Esophagus (tissue), 2 donors: Measurements from ENCODE around the gene HPS1. TPM values are rescaled to one million over a fixed set of nuclear protein-coding genes. Genes with fewer than 3 reads are reported as not detected.

ENCODE experiments used
- H3K27ac ChIP-seq, 2 donors: one replicate each; pipeline ENCODE4 v1.5.1; 2013; ENCODE audit warnings: low read depth in 2 of 2, mild to moderate bottlenecking in 2 of 2, inconsistent platforms in 1 of 2, low read length in 1 of 2, moderate library complexity in 1 of 2
- H3K27me3 ChIP-seq, 2 donors: one replicate each; pipeline ENCODE4 v1.6.1; 2013; ENCODE audit warnings: low read length in 2 of 2, control low read depth in 1 of 2, mild to moderate bottlenecking in 1 of 2; ENCODE audit not compliant: insufficient read depth in 2 of 2, control insufficient read depth in 1 of 2
- H3K36me3 ChIP-seq, 2 donors: one replicate each; pipeline ENCODE4 v1.6.1; 2013; ENCODE audit warnings: low read length in 1 of 2; ENCODE audit not compliant: control insufficient read depth in 2 of 2, insufficient read depth in 2 of 2
- H3K4me1 ChIP-seq, 2 donors: one replicate each; pipeline ENCODE4 v1.6.1; 2013; ENCODE audit warnings: low read length in 1 of 2; ENCODE audit not compliant: control insufficient read depth in 2 of 2, insufficient read depth in 2 of 2
- H3K4me3 ChIP-seq, 2 donors: one replicate each; pipeline ENCODE4 v1.5.1; 2013; ENCODE audit warnings: low read length in 2 of 2, mild to moderate bottlenecking in 2 of 2, low read depth in 1 of 2, moderate library complexity in 1 of 2
- H3K9me3 ChIP-seq, 2 donors: one replicate each; pipeline ENCODE4 v1.6.1; 2013; ENCODE audit warnings: mild to moderate bottlenecking in 2 of 2, low read depth in 1 of 2, low read length in 1 of 2, moderate library complexity in 1 of 2; ENCODE audit not compliant: control insufficient read depth in 2 of 2, insufficient read depth in 1 of 2
- WGBS, 2 donors: extraction: QIAGEN DNeasy Blood & Tissue Kit; methylation state at CpG; one replicate each; pipeline ENCODE4 v1.1.7; 2013; 5-methylcytosine and 5-hydroxymethylcytosine counted together
- polyA plus RNA-seq, 2 donors: library from polyadenylated mRNA; stranded (reverse); fragments of 200-250 nt; gene quantifications; one replicate each; pipeline ENCODE4 v1.2.3, GENCODE V29; 2013
- donor health status: healthy with polysubstance abuse.
- donor health status: Bipolar disorder and iron deficiency.

Gene HPS1
- polyA plus RNA-seq, 2 donors, result 20.4 to 24.6 TPM

DNA sequence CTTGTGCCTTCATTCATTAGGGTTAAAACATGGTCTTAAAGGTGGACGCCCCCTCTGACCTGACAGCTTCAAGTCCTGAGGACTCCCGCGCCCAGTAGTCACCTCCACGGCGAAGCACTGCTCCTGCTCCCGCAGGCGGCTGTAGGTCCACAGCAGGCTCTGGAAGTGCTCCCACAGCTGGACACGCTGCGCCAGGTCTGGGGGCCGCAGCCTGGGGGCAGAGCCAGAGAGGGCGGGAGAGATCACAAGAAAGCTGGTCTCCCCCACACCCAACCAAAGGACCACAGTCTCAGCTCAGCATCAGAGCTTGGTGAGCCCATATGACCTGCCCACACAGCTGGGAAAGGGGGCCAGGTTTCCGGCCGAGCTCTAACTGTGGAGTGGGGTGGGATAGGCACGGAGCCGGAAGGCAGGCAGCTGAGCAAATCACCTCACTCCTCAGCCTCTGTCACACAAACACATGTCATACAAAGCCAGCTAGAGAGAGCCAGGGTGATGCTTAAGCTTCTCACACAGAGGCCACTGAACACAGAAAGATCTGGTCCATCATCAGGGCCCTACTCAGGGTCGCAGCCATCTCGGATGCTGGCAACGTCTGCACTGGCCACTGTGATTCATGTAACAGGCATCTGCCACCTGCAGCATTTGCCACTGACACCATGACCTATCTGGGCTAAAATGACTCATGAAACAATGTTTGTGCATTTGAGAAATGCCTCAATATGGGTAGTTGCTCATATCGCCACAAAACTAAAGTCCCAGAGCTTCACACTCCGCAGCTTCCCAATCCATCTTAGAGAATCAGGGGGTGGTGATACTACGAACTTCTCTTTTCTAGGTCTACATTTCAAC is 12.6 kb downstream of the HPS1 start:
- Histone ChIP-seq H3K27me3 (no peaks in the 10 kb centered on the region), H3K9me3 (no peaks in the 10 kb centered on the region), H3K4me1 (no peaks in the 10 kb centered on the region), H3K36me3 (peaks cover 17 to 44% of the 10 kb centered on the region in 2 donors), H3K4me3 (no peak overlapping the region), H3K27ac (no peak overlapping the region)
- WGBS, 2 donors, result 97 to 99% methylated on average over 21 of the region's 21 CpGs

DNA sequence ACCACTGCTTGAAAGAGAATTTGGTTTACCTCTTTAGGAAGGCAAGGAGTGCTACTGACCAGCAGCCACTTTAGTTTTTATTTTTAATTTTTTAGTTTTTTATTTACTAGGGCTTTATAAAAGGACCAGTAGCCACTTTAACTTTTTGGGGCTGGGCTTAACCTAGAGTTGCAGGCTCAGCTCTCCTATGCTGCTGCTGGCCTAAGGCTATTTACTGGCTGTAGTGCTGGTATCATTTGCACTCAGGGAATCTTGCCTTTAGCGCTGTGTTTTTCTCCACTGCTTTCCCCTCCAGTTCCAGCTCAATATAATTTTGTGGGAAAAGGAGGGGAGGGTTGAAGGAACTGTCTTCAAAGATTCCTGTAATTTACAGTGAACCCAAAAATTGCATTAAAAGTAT is 13.4 kb downstream of the HPS1 start:
- peaks cover 17 to 40% of the 10 kb centered on the region in 2 donors for H3K36me3 ChIP-seq
- no peaks in the 10 kb centered on the region for H3K4me1 ChIP-seq
- 100% methylated on average over 1 of the region's 1 CpG for WGBS, 2 donors
- no peak overlapping the region for H3K27ac ChIP-seq
- H3K27me3 ChIP-seq, result no peaks in the 10 kb centered on the region
- H3K4me3 ChIP-seq, result no peak overlapping the region
- H3K9me3 ChIP-seq, result no peaks in the 10 kb centered on the region

GRCh38 chr10:98432330-98432729 is 14.4 kb downstream of the HPS1 start:
- Histone ChIP-seq H3K4me1 (no peaks in the 10 kb centered on the region), H3K4me3 (no peak overlapping the region), H3K27ac (no peak overlapping the region), H3K36me3 (peaks cover 17 to 42% of the 10 kb centered on the region in 2 donors), H3K27me3 (no peaks in the 10 kb centered on the region), H3K9me3 (no peaks in the 10 kb centered on the region)
- 61 to 100% methylated on average over 1 of the region's 1 CpG for WGBS, 2 donors

DNA sequence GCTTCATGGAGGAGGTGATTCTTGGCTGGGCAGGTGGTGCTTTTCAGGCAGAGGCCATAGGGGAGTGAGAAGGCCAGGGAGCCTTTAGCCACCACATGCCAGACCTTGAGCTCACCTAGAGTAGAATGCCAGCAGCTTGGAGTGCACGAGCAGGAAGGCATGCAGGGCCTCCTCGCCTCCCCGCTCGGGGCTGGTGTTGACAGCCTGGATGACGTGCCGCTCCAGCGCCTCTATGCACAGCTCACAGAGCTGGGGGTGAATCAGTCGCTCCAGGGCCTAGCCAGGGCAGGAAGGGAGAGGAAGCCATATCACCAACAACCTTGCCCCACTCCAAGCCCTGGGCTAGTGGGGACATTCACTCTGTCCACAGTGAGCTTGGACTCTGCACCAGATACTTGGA is 15.7 kb downstream of the HPS1 start:
- Histone ChIP-seq H3K27ac (no peak overlapping the region), H3K9me3 (no peaks in the 10 kb centered on the region), H3K4me1 (no peaks in the 10 kb centered on the region), H3K36me3 (peaks cover 17 to 48% of the 10 kb centered on the region in 2 donors), H3K27me3 (no peaks in the 10 kb centered on the region), H3K4me3 (no peak overlapping the region)
- WGBS, 2 donors, result 87 to 94% methylated on average over 8 of the region's 8 CpGs

GRCh38 chr10:98430427-98430826 is 16.3 kb downstream of the HPS1 start:
- Histone ChIP-seq H3K4me3 (no peak overlapping the region), H3K27ac (no peak overlapping the region), H3K4me1 (no peaks in the 10 kb centered on the region), H3K27me3 (no peaks in the 10 kb centered on the region), H3K36me3 (peaks cover 17 to 47% of the 10 kb centered on the region in 2 donors), H3K9me3 (no peaks in the 10 kb centered on the region)
- WGBS, 2 donors, result 97 to 99% methylated on average over 8 of the region's 8 CpGs

- H3K9me3 ChIP-seq, result no peaks in the 10 kb centered on the region
- H3K4me3 ChIP-seq, result no peak overlapping the region
- H3K36me3 ChIP-seq, result peaks cover 14 to 43% of the 10 kb centered on the region in 2 donors
- H3K27ac ChIP-seq, result no peak overlapping the region
- H3K27me3 ChIP-seq, result no peaks in the 10 kb centered on the region
- no peaks in the 10 kb centered on the region for H3K4me1 ChIP-seq
- 97% methylated on average over 22 of the region's 22 CpGs for WGBS, 2 donors
These were observed 17.2 kb downstream of the HPS1 start for GRCh38 chr10:98429320-98430072.

DNA sequence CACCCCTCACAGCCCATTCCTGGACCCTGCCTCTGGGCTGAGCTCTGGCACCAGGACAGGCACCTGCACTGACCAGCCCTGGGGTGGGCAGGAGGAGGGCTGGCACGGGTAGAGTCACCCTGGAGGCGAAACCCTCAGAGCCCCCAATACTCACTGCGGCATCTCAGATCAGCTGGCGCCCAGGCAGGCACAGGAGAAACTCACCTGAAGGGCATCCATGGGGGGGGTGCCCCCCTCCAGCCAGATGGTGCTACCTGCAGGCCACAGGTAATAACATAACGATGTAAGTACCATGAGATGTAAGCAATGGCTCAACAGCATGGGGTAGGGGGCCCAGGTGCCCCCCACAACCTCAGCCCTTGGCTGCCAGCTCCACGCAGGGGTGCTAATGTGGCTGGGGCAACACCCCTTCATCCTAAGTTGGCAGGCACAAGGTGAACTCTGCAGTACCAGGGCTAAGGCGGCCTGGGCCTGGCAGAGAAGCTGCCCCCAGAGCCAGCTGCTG is 19.7 kb downstream of the HPS1 start:
- Histone ChIP-seq H3K27me3 (no peaks in the 10 kb centered on the region), H3K4me1 (no peaks in the 10 kb centered on the region), H3K27ac (no peak overlapping the region), H3K4me3 (no peak overlapping the region), H3K9me3 (no peaks in the 10 kb centered on the region), H3K36me3 (peaks cover 16 to 44% of the 10 kb centered on the region in 2 donors)
- WGBS, 2 donors, result 94% methylated on average over 7 of the region's 7 CpGs

DNA sequence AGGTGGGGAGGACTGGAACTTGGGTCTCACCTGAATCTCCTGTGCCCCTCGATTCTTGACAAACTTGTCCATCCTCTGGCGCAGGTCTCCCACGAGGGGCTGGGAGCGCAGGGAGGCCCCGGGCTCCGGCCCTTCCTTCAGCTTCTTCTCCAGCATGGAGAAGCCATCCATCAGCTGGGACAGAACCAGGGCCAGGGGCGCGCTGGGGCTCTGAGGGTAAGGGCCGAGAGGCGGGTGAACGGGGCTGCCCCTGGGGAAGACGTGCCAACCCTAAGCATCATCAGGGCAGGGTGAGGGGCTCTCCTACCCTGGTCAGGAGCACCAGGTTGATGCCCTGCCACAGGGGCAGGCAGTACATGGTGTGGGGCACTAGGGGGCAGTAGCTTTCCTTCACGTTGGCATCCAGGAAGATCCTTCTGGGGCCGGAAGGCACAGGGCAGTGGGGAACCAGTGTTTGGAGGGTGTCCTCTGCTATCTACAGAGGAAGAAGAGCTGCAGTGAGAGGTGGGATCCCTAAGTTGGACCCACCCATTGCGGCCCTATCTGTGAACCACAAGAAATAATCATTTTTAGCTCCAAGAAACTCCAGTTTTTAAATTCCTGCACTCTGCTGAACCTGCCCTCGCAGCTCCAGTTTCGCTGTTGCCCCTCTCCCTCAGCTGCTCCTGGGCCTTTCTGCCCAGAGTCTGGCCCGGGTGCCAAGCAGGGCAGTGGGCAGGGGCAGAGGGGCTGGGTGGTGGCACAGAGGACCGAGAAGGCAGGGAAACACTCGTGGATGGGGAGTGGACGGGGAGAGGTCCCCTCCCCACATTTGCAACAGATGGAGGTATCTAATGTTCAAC is 21.0 kb downstream of the HPS1 start:
- no peaks in the 10 kb centered on the region for H3K9me3 ChIP-seq
- H3K27ac ChIP-seq, result no peak overlapping the region
- H3K4me1 ChIP-seq, result no peaks in the 10 kb centered on the region
- no peak overlapping the region for H3K4me3 ChIP-seq
- H3K27me3 ChIP-seq, result no peaks in the 10 kb centered on the region
- H3K36me3 ChIP-seq, result peaks cover 10 to 39% of the 10 kb centered on the region in 2 donors
- WGBS, 2 donors, result 88% methylated on average over 20 to 21 of the region's 21 CpGs
